Gastrocnemius medialis (tissue), 4 donors: ENCODE data around the gene KMT5C. TPM values are rescaled to one million over a fixed set of nuclear protein-coding genes. Genes with fewer than 3 reads are reported as not detected.

ENCODE experiments used
- ATAC-seq, 2 donors: fragments of 150-250 bp; one replicate each; pipeline ENCODE4 v1.9.1; 2016
- DNase-seq, 2 donors: peaks; one replicate each; pipeline ENCODE4 v3.0.0-alpha.2; 2019
- H3K27ac ChIP-seq, 4 donors: fragments of 200-600 bp; sonication (generic); 1 replicate in 1 of 4; 2 replicates in 3 of 4; pipeline ENCODE4 v1.5.1; 2016 to 2018; ENCODE audit warnings: mild to moderate bottlenecking in 2 of 4, moderate library complexity in 1 of 4
- H3K27me3 ChIP-seq, 3 donors: fragments of 200-600 bp; sonication (generic) in 2 of 3; 1 replicate in 1 of 3; 2 replicates in 2 of 3; pipeline versions ENCODE4 v1.5.1 to v1.6.0; 2016 to 2019; ENCODE audit warnings: mild to moderate bottlenecking in 1 of 3, moderate library complexity in 1 of 3
- H3K36me3 ChIP-seq, 2 donors: fragments of 200-600 bp; sonication (generic) in 1 of 2; one replicate each; pipeline ENCODE4 v1.5.1; 2017 to 2018
- H3K4me1 ChIP-seq, 2 donors: fragments of 200-600 bp; sonication (generic) in 1 of 2; one replicate each; pipeline ENCODE4 v1.5.1; 2016 to 2017; ENCODE audit warnings: mild to moderate bottlenecking in 2 of 2
- H3K4me3 ChIP-seq, 4 donors: fragments of 200-600 bp; sonication (generic) in 3 of 4; 1 replicate in 1 of 4; 2 replicates in 3 of 4; pipeline ENCODE4 v1.5.1; 2016 to 2019; ENCODE audit warnings: mild to moderate bottlenecking in 2 of 4
- H3K9me3 ChIP-seq, 3 donors: fragments of 200-600 bp; sonication (generic) in 2 of 3; 1 replicate in 1 of 3; 2 replicates in 2 of 3; pipeline ENCODE4 v1.5.1; 2016 to 2019
- POLR2A ChIP-seq, 2 donors: fragments of 450-650 bp; IDR thresholded peaks; one replicate each; pipeline ENCODE4 v1.6.1; 2017; ENCODE audit warnings: antibody characterized with exemption in 2 of 2, mild to moderate bottlenecking in 2 of 2, moderate library complexity in 2 of 2
- in situ Hi-C, 4 donors: fragments of 200-750 bp; cut with MboI; loops; one replicate each; pipeline versions ENCODE4 v1.15.0 to v1.8.0; 2017; ENCODE audit warnings: low sequenced_read_pairs in 4 of 4
- intact Hi-C: fragments of 100-400 bp; cut with DNase I; formaldehyde crosslinking; loops from one replicate; pipeline ENCODE4 v1.15.1; 2023; ENCODE audit warnings: low total_unique reads
- total RNA-seq, 4 donors: library from RNA; depleted of rRNA; stranded (reverse); fragments of >200 nt; gene quantifications; one replicate each; pipeline versions ENCODE4 v1.1.0 to v1.2.3, GENCODE V29; 2016
- TF ChIP-seq, protein P1 (sequence below), 5 experiments: fragments of 450-650 bp in 3 of 5; fragments of 200-600 bp in 2 of 5; sonication (generic) in 2 of 5; IDR thresholded peaks in 4 of 5; conservative IDR thresholded peaks in 1 of 5; 1 replicate in 4 of 5; 2 replicates in 1 of 5; pipeline ENCODE4 v1.5.1; 2016 to 2019; ENCODE audit warnings: antibody characterized with exemption in 5 of 5, mild to moderate bottlenecking in 3 of 5, moderate library complexity in 3 of 5

KMT5C gene
- total RNA-seq, 4 donors from 2014 or later: 2.5 to 5.4 (median 4.5) TPM

DNA sequence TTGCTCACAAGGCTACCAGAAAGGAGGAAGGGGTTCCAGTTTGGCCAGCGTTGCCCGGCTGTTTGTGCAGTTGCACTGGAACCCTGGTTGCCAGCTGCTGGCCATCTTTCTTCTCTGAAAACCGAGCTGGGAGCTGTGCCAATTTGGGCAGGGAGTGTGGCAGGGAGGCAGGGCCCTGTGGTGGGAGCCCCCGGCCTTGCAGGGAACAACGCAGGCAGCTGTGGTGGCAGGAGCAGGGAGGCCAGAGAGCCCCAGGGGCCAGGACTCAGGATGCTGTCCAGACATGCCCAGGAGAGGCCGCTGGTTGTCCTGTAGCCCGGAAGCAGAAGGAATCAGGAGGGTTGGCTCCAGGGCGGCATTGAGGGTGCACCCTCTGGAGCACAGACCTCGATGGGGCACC lies 4.8 kb downstream of the KMT5C start:
- intact Hi-C loops: no loop called here
- no peaks in the 10 kb centered on the region for H3K9me3 ChIP-seq
- in situ Hi-C loops: no loop called here
- no peak overlapping the region for H3K4me3 ChIP-seq
- peaks cover 0 to 18% of the 10 kb centered on the region in 2 donors for H3K36me3 ChIP-seq
- peaks cover 7 to 18% of the 10 kb centered on the region in 2 donors for H3K4me1 ChIP-seq
- DNase-seq: no peak
- no peaks in the 10 kb centered on the region for H3K27me3 ChIP-seq
- no peak for ATAC-seq
- H3K27ac ChIP-seq: no peak overlapping the region
- TF ChIP-seq, protein P1, sequence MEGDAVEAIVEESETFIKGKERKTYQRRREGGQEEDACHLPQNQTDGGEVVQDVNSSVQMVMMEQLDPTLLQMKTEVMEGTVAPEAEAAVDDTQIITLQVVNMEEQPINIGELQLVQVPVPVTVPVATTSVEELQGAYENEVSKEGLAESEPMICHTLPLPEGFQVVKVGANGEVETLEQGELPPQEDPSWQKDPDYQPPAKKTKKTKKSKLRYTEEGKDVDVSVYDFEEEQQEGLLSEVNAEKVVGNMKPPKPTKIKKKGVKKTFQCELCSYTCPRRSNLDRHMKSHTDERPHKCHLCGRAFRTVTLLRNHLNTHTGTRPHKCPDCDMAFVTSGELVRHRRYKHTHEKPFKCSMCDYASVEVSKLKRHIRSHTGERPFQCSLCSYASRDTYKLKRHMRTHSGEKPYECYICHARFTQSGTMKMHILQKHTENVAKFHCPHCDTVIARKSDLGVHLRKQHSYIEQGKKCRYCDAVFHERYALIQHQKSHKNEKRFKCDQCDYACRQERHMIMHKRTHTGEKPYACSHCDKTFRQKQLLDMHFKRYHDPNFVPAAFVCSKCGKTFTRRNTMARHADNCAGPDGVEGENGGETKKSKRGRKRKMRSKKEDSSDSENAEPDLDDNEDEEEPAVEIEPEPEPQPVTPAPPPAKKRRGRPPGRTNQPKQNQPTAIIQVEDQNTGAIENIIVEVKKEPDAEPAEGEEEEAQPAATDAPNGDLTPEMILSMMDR (IDR thresholded peaks at IDR 0.05 in 4 of 5, conservative IDR thresholded peaks at IDR 0.05 in 1 of 5): no peak
- no peak for TF ChIP-seq POLR2A (IDR thresholded peaks at IDR 0.05)

DNA sequence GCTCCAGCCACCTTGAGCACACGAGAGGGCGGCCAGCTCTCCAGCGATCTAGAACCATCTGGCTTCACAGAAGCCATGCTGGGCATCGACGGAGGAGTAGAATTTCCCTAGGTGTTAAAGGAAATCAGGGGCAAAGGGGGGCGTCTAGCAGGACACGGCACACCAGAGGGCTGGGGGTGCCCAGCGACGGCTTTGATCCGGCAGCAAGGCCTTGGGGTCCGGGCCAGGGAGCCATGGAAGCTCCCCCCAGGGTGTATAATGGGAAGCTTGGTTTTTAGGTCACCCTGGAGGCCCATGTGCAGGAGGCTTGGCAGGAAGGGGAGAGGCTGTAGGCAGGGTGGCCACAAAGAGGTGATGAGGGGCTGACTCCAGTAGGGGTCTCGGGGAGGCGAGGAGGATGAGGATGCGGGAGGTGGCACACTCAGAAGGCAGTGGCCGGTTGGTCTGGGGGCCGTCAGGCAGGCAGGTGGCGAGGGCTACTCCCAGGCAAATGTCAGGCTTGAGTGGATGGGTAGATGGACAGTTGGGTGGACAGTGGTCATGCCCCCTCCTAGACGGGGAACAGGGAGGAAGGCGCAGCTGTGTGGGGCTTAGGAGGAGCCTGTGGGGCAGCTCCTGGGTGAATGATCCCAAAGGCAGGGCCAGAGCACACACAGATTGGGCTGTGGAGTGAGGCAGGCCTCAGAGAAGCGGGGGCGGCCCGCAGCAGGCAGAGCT lies 5.6 kb downstream of the KMT5C start:
- Histone ChIP-seq H3K27ac (no peak overlapping the region), H3K4me1 (peaks cover 7 to 15% of the 10 kb centered on the region in 2 donors), H3K4me3 (no peak overlapping the region), H3K36me3 (peaks cover 0 to 18% of the 10 kb centered on the region in 2 donors), H3K27me3 (peaks cover 0 to under 1% (median 0%) of the 10 kb centered on the region in 3 donors), H3K9me3 (no peaks in the 10 kb centered on the region)
- intact Hi-C loops: no loop called here
- TF ChIP-seq, protein P1 (IDR thresholded peaks at IDR 0.05 in 4 of 5, conservative IDR thresholded peaks at IDR 0.05 in 1 of 5): no peak
- no peak for TF ChIP-seq POLR2A (IDR thresholded peaks at IDR 0.05)
- no peak for DNase-seq
- ATAC-seq: no peak
- in situ Hi-C loops: no loop called here

DNA sequence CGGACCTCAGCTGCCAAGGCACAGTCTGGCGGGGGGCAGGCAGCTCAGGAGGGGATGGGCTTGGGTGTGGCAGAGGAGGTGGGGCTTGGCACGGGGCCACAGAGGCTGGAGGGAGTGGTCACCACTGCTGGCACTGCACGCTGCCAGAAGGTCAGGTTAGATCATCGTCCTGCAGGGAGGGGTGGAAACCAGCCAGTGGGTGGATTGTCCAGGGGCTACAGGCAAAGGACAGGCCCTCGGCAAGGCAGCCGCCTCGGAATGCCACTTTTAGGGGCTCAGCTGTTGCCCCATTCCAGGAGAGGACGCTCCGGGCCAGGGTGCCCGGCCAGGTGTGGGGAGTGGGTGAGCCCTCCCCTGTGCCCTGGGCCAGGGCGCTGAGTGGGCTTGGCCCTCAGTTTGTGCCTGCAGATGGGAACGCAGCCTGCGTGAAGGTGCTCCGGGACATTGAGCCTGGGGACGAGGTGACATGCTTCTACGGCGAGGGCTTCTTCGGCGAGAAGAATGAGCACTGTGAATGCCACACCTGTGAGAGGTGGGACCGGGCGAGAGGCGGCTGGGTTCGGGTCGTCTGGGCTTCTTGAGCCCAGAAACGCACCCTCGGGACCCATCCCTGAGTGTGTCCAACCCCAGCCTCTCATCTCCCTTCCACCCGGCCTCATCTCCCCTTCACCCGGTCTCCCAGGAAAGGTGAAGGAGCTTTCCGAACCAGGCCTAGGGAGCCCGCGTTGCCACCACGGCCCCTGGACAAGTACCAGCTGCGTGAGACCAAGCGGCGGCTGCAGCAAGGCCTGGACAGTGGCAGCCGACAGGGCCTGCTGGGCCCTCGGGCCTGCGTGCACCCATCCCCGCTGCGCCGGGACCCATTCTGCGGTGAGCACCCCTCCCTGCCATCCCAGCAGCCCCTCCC lies 6.4 kb downstream of the KMT5C start:
- H3K4me1 ChIP-seq: peaks cover 0 to 7% of the 10 kb centered on the region in 2 donors
- no peak overlapping the region for H3K4me3 ChIP-seq
- H3K27ac ChIP-seq: no peak overlapping the region
- H3K36me3 ChIP-seq: peaks cover 0 to 18% of the 10 kb centered on the region in 2 donors
- in situ Hi-C loops (no loop called here), intact Hi-C loops (no loop called here)
- H3K27me3 ChIP-seq: peaks cover 0 to 8% (median under 1%) of the 10 kb centered on the region in 3 donors
- DNase-seq (no peak), ATAC-seq (no peak)
- no peak for TF ChIP-seq POLR2A (IDR thresholded peaks at IDR 0.05)
- TF ChIP-seq, protein P1 (IDR thresholded peaks at IDR 0.05 in 4 of 5, conservative IDR thresholded peaks at IDR 0.05 in 1 of 5): no peak
- H3K9me3 ChIP-seq: no peaks in the 10 kb centered on the region

DNA sequence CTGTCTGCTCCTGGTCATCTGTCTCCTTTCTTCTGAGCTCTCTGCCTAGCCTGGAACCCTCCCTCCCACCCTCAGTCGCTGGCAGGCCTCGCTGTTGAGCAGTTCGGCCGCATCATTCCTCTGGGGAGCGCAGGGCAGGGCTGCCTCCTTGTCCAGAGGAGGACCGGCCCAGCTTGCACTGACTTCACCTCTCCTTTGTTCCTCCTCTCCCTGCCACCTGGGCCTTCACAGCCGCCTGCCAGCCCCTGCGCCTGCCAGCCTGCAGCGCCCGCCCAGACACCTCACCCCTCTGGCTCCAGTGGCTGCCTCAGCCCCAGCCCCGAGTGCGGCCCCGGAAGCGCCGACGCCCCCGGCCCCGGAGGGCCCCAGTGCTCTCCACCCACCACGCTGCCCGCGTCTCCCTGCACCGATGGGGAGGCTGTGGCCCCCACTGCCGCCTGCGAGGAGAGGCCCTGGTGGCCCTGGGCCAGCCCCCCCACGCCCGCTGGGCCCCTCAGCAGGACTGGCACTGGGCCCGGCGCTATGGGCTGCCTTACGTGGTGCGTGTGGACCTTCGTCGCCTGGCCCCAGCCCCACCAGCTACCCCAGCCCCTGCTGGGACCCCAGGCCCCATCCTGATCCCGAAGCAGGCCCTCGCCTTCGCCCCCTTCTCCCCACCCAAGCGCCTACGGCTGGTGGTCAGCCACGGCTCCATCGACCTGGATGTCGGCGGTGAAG lies 7.2 kb downstream of the KMT5C start:
- peaks cover 7 to 16% (median 8%) of the 10 kb centered on the region in 3 donors for H3K27me3 ChIP-seq
- H3K36me3 ChIP-seq: peaks cover 0 to 18% of the 10 kb centered on the region in 2 donors
- H3K4me3 ChIP-seq: no peak overlapping the region
- TF ChIP-seq, protein P1 (IDR thresholded peaks at IDR 0.05 in 4 of 5, conservative IDR thresholded peaks at IDR 0.05 in 1 of 5): no peak
- no peak for TF ChIP-seq POLR2A (IDR thresholded peaks at IDR 0.05)
- H3K9me3 ChIP-seq: no peaks in the 10 kb centered on the region
- in situ Hi-C loops (no loop called here), intact Hi-C loops (no loop called here)
- no peak for DNase-seq
- no peak for ATAC-seq
- no peaks in the 10 kb centered on the region for H3K4me1 ChIP-seq
- no peak overlapping the region for H3K27ac ChIP-seq
